SU-DHL-6 (cell line): ENCODE measurements around the gene TSNAX.

Experiments
- EZH2phosphoT487 ChIP-seq: fragments of 200-600 bp; sonication (generic), shearing (Covaris generic); conservative IDR thresholded peaks from 2 replicates; pipeline ENCODE4 v1.6.1; 2018; ENCODE audit warnings: mild to moderate bottlenecking, antibody characterized with exemption, low read length, moderate library complexity, mixed read lengths
- TF ChIP-seq, protein P1 (sequence below): fragments of 200-600 bp; sonication (generic); IDR thresholded peaks from one replicate; pipeline ENCODE4 v1.5.1; 2017; ENCODE audit warnings: antibody characterized with exemption, mild to moderate bottlenecking, low read length, moderate library complexity; ENCODE audit not compliant: insufficient read depth, poor library complexity, severe bottlenecking

DNA sequence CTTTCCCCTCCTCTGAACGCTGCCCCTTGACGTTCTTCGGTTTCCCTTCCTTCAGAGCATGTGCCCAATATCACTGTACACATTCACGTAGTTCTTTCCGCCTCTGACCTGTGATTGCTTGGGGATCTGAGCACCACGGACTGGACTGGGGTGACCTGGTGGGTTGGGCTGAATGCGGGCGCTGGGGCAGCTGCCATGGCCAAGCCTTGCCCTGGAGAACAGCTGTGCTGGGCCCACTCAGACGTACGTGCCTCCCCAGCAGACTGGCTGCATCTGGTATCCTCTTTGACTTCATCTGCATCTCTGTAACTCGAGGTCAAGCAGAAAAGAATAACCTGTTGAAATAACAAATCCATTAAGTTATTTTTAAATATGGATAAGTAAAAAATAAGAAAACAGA, 63.0 kb downstream of the TSNAX start:
- TF ChIP-seq, protein P1, sequence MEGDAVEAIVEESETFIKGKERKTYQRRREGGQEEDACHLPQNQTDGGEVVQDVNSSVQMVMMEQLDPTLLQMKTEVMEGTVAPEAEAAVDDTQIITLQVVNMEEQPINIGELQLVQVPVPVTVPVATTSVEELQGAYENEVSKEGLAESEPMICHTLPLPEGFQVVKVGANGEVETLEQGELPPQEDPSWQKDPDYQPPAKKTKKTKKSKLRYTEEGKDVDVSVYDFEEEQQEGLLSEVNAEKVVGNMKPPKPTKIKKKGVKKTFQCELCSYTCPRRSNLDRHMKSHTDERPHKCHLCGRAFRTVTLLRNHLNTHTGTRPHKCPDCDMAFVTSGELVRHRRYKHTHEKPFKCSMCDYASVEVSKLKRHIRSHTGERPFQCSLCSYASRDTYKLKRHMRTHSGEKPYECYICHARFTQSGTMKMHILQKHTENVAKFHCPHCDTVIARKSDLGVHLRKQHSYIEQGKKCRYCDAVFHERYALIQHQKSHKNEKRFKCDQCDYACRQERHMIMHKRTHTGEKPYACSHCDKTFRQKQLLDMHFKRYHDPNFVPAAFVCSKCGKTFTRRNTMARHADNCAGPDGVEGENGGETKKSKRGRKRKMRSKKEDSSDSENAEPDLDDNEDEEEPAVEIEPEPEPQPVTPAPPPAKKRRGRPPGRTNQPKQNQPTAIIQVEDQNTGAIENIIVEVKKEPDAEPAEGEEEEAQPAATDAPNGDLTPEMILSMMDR = no peak
- no peak for TF ChIP-seq EZH2phosphoT487
